DND-41 (cell line): Measurements from ENCODE around the gene PI4KB.

Experiments
- ATAC-seq: fragments of 200-7000 bp; cut with Tn5 transposase; 3 replicates; pipeline ENCODE4 v1.9.1; 2021; ENCODE audit warnings: low read depth; ENCODE audit not compliant: insufficient read depth
- DNase-seq: peaks from one replicate; pipeline ENCODE4 v3.0.0-alpha.2; 2020
- H2AFZ ChIP-seq: 2 replicates; pipeline ENCODE4 v1.6.0; 2012; ENCODE audit warnings: low read depth, low read length
- H3K27ac ChIP-seq: 2 replicates; pipeline ENCODE4 v1.5.1; 2012; ENCODE audit warnings: low read length, inconsistent platforms
- H3K27me3 ChIP-seq: fragments of 200-600 bp; sonication (generic); 2 replicates; pipeline ENCODE4 v1.6.0; 2012; ENCODE audit warnings: low read length, mild to moderate bottlenecking, inconsistent platforms; ENCODE audit not compliant: insufficient read depth, poor library complexity
- H3K36me3 ChIP-seq: 2 replicates; pipeline ENCODE4 v1.5.1; 2012; ENCODE audit warnings: low read length, inconsistent platforms; ENCODE audit not compliant: insufficient read depth
- H3K4me1 ChIP-seq: 2 replicates; pipeline ENCODE4 v1.5.1; 2012; ENCODE audit warnings: mild to moderate bottlenecking, low read length; ENCODE audit not compliant: insufficient read depth
- H3K4me2 ChIP-seq: 2 replicates; pipeline ENCODE4 v1.6.0; 2012; ENCODE audit warnings: mild to moderate bottlenecking, moderate library complexity, low read length, inconsistent platforms; ENCODE audit not compliant: insufficient read depth
- H3K4me3 ChIP-seq, 2 experiments: fragments of 200-600 bp in 1 of 2; shearing (Covaris generic) in 1 of 2; 2 replicates each; pipeline ENCODE4 v1.5.1; 2012 to 2016; ENCODE audit warnings: inconsistent platforms in 2 of 2, low read length in 2 of 2, mild to moderate bottlenecking in 2 of 2, low read depth in 1 of 2, moderate library complexity in 1 of 2
- H3K79me2 ChIP-seq: 2 replicates; pipeline ENCODE4 v1.6.0; 2012; ENCODE audit warnings: low read length, inconsistent platforms; ENCODE audit not compliant: insufficient read depth
- H3K9ac ChIP-seq: 2 replicates; pipeline ENCODE4 v1.6.0; 2012; ENCODE audit warnings: low read depth, mild to moderate bottlenecking, inconsistent platforms, low read length, moderate library complexity
- H3K9me3 ChIP-seq: 2 replicates; pipeline ENCODE4 v1.5.1; 2012; ENCODE audit warnings: low read length, moderate library complexity, mild to moderate bottlenecking, inconsistent platforms; ENCODE audit not compliant: insufficient read depth, severe bottlenecking
- H4K20me1 ChIP-seq: 2 replicates; pipeline ENCODE4 v1.6.0; 2012; ENCODE audit warnings: low read length; ENCODE audit not compliant: insufficient read depth
- CTCF ChIP-seq: IDR thresholded peaks from 2 replicates; pipeline ENCODE4 v1.5.1; 2012; ENCODE audit warnings: borderline replicate concordance, low read length, moderate library complexity, mild to moderate bottlenecking; ENCODE audit not compliant: poor library complexity, severe bottlenecking; ENCODE audit errors: extremely low read depth
- EZH2 ChIP-seq: IDR thresholded peaks from 3 replicates; pipeline ENCODE4 v1.6.1; 2012; ENCODE audit warnings: borderline replicate concordance, low read depth, mild to moderate bottlenecking, moderate library complexity, low read length, inconsistent platforms; ENCODE audit not compliant: severe bottlenecking

The PI4KB gene

GRCh38 chr1:151287767-151288500 lies 39.3 kb downstream of the PI4KB start:
- no peak for ATAC-seq
- H3K4me2 ChIP-seq: no peak overlapping the region
- no peak overlapping the region for H2AFZ ChIP-seq
- H3K4me3 ChIP-seq: no peak overlapping the region
- no peaks in the 10 kb centered on the region for H3K9me3 ChIP-seq
- no peak overlapping the region for H3K9ac ChIP-seq
- H3K27ac ChIP-seq: no peak overlapping the region
- H3K4me1 ChIP-seq: peaks cover 17% of the 10 kb centered on the region
- TF ChIP-seq CTCF (no peak), EZH2 (no peak)
- H4K20me1 ChIP-seq: peaks cover 69% of the 10 kb centered on the region
- no peak for DNase-seq
- H3K79me2 ChIP-seq: peaks cover 43% of the 10 kb centered on the region
- peaks cover 83% of the 10 kb centered on the region for H3K36me3 ChIP-seq
- H3K27me3 ChIP-seq: no peaks in the 10 kb centered on the region

- Histone ChIP-seq H3K4me3 (no peak overlapping the region), H3K9me3 (no peaks in the 10 kb centered on the region), H3K4me1 (peaks cover 20% of the 10 kb centered on the region), H2AFZ (no peak overlapping the region), H3K4me2 (no peak overlapping the region), H3K9ac (no peak overlapping the region), H3K79me2 (peaks cover 49% of the 10 kb centered on the region), H3K36me3 (peaks cover 77% of the 10 kb centered on the region), H3K27me3 (no peaks in the 10 kb centered on the region), H3K27ac (no peak overlapping the region), H4K20me1 (peaks cover 70% of the 10 kb centered on the region)
- DNase-seq (no peak), ATAC-seq (no peak)
- TF ChIP-seq EZH2 (no peak), CTCF (no peak)
Measured at GRCh38 chr1:151287341-151287699, 39.9 kb downstream of the PI4KB start.

- Histone ChIP-seq H3K9me3 (no peaks in the 10 kb centered on the region), H3K36me3 (peaks cover 71% of the 10 kb centered on the region), H3K79me2 (peaks cover 51% of the 10 kb centered on the region), H3K4me3 (no peak overlapping the region), H3K27me3 (no peaks in the 10 kb centered on the region), H2AFZ (no peak overlapping the region), H3K27ac (no peak overlapping the region), H3K4me2 (no peak overlapping the region), H4K20me1 (peaks cover 70% of the 10 kb centered on the region), H3K4me1 (peaks cover 20% of the 10 kb centered on the region), H3K9ac (no peak overlapping the region)
- no peak for TF ChIP-seq CTCF
- no peak for TF ChIP-seq EZH2
- ATAC-seq: no peak
- no peak for DNase-seq
Measured at GRCh38 chr1:151286619-151287340, 40.4 kb downstream of the PI4KB start.
